Hindlimb muscle (tissue), 1 donor: ENCODE measurements around the gene NPSR1. TPM values are rescaled to one million over a fixed set of nuclear protein-coding genes. Genes with fewer than 3 reads are reported as not detected.
"Not testable (repeated sequence)": the region's sequence is repeated elsewhere in the genome, so short reads cannot be mapped to it uniquely, and the experiment has no call there.

Source experiments
- DNase-seq: peaks from one replicate; pipeline ENCODE4 v3.0.0-alpha.2; 2013
- polyA plus RNA-seq: library from polyadenylated mRNA; unstranded; fragments of 120-200 nt; gene quantifications from one replicate; pipeline ENCODE4 v1.2.1, GENCODE V29; 2013; ENCODE audit not compliant: insufficient read length

The NPSR1 gene
- polyA plus RNA-seq, 1 donor = 0.14 TPM

DNA sequence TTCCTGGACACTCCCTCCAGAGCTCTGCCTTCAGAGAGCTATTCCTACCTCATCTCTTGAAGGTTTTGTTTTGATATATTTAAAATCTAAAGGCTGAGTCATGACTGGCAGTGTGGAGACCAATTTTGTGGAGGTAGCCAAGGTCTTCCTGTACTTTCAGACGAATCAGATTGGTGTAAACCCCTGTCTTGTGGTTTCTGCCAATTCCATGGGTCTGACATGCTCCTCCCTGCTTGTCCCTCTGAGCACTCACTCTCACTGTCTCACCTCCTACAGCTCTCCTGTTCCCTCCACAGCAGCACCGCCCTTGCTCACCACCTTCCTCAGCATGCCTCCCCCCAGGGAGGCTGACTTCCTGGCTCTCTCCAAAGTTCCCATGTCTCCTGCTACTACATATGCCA, 179.8 kb downstream of the NPSR1 start:
- no peak for DNase-seq

DNA sequence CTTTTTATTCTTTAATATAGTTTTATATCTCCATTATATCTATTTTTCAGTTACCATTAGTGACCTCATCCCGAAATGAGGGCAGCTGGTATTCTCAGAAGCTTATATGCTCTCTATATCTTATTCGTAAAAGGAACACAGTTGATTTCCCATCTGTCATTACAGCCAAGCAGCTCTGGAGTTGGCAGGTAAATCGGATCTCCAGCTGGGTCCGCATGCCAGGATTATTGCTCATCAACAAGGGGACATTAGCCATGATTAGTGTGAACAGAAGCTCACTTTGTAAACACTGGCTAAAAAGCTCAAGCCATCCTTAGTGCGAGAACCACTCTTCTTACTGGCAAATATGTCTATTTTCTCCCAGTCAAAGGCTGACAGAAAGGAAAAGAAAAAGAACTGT, 180.3 kb downstream of the NPSR1 start:
- DNase-seq = no peak

DNA sequence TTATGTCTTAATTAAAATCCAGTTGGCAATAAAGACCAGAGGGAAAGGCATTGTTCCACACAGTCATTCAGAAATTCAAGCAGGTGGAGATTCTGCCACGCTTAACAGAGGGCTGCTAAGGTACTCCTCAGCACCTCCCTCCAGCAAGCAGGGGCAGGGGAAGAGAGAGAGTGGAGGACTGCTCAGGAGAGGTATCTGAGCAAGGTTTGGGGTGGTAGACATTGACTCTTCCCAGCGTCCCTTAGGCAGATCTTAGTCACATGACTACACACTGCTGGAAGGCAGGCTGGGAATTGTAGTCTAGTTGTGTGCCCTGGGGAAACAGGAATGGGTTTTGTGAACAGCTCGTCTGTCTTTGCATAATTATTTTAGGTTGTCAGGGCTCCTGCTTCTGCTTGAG, 181.6 kb downstream of the NPSR1 start:
- DNase-seq = no peak

DNA sequence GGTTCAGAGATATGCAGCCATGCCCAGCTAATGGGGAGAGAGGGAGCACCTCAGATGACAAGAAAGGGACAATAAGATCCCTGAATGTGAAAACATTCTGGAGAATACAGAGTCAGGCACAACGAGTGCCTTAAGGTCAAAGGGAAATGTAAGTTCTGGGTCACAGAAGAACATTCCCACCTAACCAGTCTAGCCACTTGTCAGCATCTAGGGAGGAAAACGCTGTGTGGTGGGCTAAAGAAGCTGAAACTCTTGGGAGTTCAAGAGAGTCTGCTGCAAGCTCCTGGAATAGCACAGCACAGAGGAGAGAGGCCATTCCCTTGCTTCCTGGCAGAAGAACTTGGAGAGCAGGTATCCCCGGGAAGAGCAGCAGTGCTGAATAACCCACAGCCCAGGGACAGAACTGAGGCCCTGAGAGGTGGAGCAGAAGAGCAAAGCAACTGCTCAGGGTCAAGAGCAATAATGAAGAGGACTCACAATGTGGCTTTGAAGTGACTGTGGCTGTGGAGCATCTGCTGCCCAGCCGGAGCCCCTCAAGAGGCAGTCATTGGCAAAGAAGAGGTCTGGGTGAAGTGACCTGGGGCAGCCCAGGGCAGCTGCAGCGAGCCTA, 182.3 kb downstream of the NPSR1 start:
- no peak for DNase-seq

DNA sequence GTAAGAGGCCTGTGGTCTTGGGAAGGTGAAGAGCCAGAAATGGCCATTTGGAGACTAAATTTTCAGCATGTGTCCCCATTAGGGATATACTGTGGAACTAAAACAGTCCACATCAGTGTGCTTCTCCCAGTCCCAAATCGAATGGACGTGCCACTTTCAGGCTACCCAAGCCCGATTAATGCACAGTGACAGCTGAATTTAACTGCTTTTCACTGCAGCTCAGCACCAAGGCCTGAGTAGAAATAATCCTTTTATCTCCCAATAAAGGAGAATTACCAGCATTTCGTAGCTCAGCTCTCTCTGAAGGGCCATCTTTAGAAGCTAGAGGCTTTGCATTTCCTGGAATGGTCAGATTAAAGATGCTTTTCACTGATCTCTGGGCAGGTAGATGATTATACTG, 183.3 kb downstream of the NPSR1 start:
- DNase-seq = no peak

DNA sequence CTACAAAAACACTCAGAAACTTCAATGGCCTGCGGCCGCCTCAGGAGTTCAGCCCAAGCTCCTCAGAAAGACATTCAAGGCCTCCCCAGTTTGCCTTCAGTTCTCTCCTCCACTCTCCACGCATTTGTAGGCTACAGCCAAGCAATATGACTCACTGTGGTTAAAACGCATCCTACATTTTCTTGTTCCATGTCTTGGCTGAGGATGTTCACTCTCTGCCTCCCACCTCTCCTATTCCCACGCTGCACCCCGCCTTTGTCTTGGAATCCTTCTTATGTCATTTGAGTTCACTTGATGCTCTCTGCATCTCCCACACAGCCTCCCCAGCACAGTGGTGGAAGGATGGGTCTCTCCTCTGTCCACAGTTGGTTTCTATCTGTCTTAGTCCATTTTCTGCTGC, 184.8 kb downstream of the NPSR1 start:
- no peak for DNase-seq

DNA sequence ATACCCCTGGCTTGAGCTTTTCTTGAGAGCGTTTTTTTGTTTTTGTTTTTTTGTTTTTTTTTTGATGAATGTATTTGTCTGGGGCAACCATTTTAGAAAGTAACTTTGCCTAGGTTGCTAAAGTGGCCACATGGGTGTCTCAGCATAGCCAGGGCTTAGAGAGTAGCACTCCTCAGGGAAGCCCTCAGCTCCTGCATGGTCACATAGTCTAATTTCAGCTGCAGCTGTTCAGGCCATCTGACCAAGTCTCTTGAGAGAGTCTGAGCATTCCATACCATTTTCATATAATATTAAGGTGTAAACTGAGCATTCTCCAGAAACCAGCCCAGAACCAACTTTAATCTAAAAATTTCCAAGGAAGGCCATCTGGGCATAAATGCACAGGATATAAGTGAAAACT, 186.4 kb downstream of the NPSR1 start:
- no peak for DNase-seq

DNA sequence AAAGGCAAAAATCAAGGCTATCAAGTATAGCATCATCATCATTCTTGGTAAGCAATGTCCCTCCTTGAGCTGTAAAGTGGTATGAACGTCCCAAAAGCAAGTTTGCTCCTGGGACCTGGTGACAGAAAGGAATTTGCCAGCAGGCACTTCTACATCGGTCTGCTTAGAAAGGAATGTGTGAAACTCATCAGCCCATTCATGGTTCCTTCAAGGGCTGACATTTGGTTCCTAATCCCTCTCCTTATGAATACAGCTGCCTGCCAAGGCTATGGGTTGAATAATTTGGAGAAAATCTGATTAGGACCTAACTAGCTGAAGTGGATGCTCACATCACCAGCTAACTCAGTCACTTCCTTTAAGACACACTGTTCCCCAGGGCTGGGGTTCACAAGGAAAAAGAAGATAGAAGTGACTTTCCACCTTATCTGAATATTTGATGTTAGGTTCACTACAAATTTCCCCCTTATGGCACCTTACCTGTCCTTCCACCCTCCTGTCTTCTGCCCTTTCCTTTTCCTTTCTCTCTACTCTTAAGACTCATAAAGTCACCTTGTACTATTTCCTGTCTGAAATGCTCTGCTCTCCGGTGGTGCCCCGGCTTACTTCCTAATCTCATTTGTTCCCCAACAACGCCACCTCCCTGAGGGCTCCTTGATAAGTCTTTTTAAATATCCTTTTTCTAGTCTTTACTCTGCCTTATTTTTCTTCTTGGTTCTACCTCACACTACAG, 187.1 kb downstream of the NPSR1 start:
- DNase-seq = no peak

DNA sequence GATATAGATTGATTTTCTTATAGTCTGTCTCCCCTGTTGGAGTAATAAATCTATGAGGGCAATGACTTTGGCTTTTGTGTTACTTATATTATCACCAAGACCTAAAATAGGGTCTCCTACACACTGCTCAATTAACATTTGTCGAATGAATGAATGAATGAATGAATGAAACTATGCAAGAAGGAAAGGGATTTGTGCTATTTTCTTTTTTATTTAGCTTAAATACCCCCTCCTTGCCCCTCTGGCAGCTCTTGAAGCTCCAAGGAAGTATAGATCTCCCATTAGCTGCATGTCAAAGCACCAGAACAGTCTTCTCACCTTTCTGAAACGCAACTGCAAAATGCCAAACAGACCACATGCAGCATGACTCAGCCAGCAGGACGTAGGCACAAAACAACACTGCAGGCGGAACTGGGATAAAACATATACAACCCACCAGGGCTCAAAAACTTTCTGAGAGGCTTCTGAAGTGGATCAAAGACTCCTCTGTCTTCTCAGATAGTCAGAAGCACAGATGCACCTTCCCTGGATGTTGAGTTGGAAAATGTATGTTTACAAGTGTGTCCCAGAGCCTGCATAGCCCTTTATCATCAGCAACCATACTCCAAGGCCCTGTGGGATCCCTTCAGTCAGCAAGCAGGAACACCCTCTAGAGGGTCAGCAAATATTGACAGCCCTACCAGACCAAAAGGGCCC, 187.8 kb downstream of the NPSR1 start:
- no peak for DNase-seq

DNA sequence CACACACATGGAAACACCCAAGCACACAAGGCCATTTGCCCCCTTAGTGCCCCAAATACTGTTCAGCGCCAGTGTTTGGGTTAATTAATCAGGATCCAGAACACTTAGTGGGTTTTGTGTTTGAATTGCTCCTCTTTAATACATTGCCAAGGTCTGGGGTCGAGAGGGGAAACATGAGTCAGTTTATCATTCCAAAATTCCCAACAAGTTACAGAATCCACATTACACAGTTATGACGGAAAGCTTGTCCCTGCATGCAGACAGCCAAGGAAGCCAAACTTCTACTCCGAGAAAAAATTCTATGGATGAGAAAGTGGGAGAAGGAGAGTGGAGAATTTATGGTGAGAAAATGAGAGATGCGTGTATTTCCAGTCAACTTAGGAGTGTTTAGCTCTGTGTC, 189.0 kb downstream of the NPSR1 start:
- no peak for DNase-seq

DNA sequence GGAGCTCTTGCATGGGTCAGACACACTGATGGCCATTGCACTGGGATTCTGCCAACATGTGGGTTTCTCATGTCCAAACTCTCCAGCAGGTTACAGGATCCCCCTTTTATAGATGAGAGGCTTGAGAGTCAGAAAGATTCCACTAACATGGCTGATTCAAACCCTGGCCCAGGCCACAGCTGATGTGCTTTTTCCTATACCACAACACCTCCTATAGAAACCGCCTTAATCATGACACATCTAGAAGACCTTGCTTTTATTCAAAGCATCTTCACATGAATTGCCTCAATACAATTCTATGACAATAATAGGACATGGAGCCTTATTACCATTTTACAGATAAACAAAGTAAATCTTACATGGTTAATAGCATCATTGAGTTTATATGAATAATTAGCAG, 190.7 kb downstream of the NPSR1 start:
- DNase-seq = no peak

DNA sequence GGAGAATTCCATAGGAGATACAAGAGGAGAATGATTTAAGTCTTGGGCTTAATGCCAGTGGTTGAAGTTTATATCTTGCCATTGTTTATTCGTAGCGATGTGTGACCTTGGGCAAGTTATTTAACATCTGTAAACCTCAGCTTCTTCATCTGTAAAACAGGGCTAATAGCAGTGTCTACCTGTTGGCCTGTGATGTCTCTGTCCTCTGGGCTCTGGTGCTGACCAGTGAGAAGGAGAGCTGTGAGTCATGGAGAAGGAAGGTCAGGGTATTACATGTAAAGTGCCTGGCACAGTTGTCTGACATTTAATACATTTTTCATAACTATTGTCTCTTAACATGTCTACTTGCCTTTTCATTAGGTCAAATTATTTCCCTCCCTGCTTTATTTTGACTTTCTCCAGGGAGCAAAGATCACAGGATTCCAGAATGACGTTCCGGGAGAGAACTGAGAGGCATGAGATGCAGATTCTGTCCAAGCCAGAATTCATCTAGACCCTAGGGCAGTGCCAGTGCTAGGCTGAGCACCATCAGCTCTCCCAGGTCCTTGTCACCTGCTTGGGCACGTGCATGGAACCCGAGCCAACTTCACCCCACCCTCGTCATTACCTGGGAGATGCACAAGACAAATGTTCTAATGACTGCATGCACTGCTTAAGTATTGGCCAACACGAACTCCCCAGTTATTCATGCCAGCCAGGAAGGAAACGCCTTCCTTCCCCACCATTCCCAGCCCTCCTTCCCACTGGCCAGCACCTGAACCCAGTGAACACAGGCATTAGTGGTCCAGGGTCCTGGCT, 191.3 kb downstream of the NPSR1 start:
- DNase-seq = no peak

DNA sequence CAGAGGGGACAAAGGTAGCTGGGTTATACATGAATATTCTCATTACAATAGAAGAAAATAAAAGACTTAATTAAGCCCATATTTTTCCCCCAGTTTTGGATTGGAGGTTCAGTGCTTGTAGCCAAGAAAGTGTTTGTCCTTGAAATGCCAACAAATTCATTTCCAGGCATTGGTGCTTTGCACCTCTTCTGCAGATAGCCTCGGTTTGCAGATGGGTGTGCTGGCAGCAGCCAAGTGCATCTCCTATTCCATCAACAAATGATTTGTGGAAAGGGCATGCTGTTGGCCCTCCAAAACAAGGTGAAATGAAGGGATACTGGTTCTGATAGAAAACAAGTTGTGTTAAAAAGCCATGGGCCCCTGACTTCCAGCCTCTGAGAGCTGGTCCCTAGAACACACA, 192.0 kb downstream of the NPSR1 start:
- DNase-seq = no peak

DNA sequence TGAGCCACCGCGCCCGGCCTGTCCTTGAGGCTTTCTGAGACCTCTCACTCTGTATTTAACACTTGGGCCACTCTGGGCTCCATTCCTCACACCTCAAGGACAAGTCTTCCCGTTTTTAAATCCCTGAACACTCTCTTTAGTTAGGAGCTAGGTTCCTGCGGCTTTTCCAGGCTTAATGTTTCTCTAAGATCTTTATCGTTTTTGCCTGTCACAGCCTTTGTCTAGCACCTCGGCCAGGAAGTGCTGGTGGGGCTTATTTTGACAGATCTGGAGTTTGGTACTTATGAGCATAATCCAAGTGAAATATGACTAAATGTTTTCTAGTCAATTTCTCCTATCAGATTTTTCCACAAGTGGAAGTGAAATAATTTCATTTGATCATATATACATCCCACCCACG, 192.7 kb downstream of the NPSR1 start:
- DNase-seq = no peak

DNA sequence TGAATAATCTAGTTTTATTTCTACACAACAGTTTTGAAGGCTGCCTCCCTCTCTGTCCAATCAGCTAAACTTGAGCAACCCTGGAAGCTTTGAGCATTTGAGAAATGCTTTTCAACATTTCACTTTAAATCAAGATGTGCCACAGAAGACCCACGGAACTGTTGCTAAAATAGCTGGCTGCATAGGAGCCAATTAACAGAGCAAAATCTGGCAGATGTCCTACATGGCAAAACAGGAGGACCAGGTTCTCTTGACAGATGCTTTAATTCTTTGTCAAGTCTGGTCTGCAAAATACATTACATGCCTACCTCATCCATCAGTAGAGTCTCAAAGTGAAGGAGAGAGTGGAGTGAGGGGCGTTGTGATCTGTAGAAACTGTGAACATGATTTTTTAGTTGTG, 193.4 kb downstream of the NPSR1 start:
- no peak for DNase-seq

DNA sequence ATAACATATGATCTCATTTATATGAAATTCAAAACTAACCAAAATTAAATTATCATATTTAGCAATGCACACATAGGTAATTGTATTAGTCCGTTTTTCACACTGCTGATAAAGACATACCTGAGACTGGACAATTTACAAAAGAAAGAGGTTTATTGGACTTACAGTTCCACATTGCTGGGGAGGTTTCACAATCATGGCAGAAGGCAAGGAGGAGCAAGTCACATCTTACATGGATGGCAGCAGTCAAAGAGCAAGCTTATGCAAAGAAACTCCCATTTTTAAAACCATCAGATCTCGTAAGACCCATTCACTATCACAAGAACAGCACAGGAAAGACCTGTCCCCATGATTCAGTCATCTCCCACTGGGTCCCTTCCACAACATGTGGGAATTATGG, 200.4 kb downstream of the NPSR1 start:
- DNase-seq = not testable (repeated sequence)

DNA sequence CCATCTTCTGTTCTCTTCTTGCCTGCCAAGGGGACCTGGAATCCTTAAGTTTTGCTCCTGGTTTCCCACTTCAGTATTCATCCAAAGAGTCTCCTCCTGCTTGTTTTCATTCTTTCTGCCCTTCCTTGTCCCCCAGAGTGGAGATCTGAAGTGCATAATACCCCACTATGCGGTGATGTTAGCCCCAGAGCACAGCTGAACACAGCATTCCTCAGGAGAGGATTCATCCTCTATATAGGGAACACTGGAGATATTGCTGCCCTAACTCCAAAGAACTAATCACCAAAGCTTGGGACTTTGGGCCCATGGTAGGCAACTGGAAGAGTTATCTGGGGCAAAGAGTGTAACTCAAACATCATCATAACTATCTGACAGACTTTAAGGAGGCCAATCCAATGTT, 201.3 kb downstream of the NPSR1 start:
- DNase-seq = not testable (repeated sequence)

DNA sequence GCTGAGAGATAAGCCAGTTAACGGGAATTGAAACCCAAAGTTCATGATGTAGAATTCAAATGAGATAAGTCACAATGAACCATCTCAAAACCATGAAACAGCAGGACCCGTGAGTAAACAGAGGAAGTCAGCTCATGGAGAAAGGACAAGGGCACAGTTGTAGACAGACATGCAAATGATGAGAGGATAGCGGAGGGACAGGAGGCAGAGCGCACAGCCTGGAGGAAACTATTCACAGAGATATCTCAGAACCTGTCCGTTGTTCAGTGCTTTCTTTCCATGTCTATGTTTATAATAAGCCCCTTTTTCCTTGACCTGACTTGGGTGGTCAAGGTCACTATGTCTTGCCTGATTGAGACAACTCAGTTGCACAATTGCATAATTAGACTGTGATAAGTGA, 208.2 kb downstream of the NPSR1 start:
- not testable (repeated sequence) for DNase-seq

DNA sequence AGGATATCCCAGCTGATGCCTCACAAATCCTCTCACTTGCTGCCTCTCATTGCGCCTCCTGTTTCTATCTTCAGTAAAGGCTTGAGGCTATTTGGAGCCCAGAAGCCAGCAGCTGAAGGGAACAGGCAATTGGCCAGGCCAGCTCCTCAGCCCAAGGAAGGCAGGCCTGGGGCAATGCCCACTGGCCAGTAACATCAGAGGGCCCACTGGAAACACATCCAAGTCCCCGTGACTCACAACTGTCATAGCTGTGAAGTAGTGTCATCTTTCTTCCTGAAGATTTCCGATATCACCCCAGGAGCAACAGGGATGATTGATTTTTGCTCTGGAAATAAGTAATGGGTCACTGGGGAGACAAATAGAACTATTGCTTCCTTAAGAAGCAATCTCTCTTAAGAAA, 209.3 kb downstream of the NPSR1 start:
- DNase-seq = not testable (repeated sequence)

DNA sequence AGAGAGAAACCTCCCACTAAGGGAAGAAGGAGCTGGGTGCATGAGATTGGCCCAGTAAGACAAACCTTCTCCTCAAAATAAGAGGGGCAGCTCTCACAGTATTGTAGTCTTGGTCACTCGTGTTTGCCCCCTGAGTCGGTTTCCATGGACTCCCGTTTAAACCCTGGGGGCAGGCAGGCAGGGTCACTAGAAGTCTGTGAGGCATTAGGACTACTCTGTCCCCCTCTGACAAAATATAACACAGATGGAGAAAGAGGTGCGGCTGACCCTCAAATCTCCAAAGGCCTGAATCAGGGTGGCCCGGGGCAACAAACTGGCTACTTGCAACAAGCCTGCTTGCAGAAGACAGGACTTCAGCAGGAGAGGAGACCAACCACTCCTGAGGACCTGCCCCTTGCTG, 210.6 kb downstream of the NPSR1 start:
- DNase-seq = not testable (repeated sequence)

DNA sequence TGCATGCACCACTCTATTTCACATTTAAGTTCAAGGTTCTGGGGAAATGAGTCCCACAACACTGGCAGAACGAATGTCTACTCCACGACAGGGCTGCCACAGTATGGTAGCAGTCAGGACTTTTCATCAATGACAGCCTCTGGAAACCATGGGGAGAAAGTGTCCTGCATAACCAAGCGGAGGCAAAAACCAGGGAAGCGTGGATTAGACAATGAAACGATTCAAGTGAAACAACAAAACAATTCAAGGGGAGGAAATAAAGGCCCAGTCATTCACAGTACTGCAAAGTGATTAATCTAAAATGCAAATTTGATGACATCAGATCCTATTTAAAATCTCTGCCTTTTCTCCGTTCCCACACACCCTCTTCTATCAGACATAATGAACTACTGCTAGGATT, 211.0 kb downstream of the NPSR1 start:
- DNase-seq = no peak

DNA sequence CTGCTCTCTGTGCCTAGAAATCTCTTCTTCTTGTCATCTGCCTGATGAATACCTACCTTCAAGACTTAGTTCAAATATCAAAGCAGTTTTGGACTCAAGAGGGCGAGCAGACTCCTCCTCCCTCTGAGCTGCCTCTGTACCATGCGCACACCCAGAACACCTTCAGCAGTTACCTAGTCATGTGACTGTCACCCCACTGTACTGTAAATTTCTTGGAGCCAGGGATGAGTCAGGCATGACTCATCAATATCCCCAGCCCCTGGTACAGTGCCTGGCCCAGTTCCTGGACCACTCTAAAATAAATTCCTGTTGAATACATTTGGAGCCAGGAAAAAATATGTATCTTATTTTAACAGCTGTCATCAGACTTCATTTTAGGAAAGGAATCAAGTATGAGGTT, 212.0 kb downstream of the NPSR1 start:
- not testable (repeated sequence) for DNase-seq

DNA sequence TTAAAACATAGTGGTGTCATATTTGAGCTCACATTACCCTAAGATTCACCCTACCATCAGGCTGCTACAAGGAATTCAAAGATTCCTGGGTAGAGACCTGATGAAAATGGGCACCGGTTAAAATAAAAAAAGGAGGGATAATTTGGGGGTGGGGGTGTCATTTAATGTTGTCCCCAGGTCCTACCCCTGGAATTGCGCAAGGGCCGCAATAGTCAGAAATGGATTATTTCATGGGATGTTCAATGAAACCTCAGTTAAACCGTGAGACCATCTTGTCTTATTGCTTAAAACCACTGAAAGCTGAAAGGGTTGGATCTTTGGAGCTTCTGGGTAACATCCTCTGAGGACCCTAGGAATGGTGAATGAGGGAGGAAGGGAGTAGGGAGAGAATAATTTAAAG, 216.3 kb downstream of the NPSR1 start:
- not testable (repeated sequence) for DNase-seq
